Posterior vena cava (tissue), 2 donors: ENCODE data around the gene ARAP1. TPM values are rescaled to one million over a fixed set of nuclear protein-coding genes. Genes with fewer than 3 reads are reported as not detected.

Experiments used
- DNase-seq: peaks from one replicate; pipeline ENCODE4 v3.0.0-alpha.2; 2020; ENCODE audit warnings: low spot score
- intact Hi-C, 2 donors: fragments of 100-400 bp; cut with DNase I; formaldehyde crosslinking; loops; one replicate each; pipeline versions ENCODE4 v1.14.1 to v1.14.2; 2022 to 2023
- total RNA-seq, 2 donors: library from RNA; stranded (reverse); fragmentation: NEBNext Ultra II Directional; extraction: Animal tissue kit (Norgen Biotek cat#: 25700); gene quantifications; one replicate each; pipeline ENCODE4 v1.2.1, GENCODE V29; 2021
- donor health status: DM: yes; HTN: yes; CAD: no.
- donor health status: DM: yes; HTN: yes; CAD: no.

The ARAP1 gene
- total RNA-seq, 2 donors from 2014 or later = 49.9 to 81.9 TPM

DNA sequence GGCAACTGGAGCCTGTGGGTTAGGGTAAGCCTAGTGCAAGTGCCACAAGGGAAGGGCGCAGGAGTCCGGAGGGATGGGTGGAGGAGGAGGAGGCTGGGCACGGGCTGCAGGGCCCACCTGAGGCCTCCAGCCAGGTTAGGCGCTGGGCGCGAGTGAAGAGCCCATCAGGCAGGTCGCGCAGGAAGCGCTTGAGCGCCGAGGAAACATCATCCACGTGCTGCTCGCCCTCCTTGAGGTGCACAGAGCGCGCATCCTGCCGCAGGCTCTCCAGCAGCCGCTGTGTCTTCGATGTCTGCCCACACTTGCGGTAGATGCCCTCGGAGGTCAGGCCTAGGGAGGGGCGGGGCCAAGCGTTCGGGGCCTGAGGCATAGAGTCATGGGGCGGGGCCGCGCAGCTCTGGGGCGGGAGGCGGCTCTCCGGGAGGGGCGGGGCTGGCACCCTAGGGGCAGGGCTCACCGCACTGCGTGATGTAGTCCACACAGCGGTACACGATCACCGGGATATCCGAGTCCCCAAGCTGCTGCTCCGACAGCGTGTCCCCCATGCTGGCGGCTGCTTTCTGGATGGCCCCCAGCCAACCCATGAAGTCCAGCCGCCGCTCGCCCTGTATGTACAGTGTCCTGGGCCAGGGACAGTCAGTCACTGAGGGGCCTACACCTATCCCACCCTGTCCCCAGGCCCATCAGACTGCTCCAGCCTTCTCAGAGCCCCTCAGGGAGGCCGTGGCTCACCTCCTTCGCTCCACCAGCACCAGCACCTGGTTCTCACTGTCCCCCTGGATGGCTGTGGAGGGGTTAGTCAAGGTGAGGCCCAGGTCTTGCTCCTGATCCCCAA lies 55.1 kb downstream of the ARAP1 start:
- DNase-seq = no peak
- intact Hi-C loops = no loop called here

DNA sequence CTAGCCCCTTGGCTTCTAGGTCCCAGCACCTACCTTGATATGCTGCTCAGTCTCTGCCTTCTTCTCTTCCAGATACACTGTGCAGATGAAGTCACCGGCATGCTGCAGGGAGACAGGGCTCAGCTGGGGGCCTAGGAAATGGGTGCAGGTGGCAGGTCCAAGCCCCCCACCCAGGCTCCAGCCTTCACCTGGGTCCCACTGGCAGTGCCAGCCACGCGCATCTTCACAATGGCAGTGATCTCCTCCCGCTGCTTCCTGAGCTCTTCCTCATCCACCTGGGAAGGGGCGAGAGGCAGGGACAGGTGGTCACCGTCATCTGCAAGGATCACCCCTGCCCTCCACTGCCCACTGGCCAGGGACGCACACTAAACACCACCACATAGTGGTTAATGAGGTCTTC lies 56.9 kb downstream of the ARAP1 start:
- intact Hi-C loops = no loop called here
- DNase-seq = no peak

DNA sequence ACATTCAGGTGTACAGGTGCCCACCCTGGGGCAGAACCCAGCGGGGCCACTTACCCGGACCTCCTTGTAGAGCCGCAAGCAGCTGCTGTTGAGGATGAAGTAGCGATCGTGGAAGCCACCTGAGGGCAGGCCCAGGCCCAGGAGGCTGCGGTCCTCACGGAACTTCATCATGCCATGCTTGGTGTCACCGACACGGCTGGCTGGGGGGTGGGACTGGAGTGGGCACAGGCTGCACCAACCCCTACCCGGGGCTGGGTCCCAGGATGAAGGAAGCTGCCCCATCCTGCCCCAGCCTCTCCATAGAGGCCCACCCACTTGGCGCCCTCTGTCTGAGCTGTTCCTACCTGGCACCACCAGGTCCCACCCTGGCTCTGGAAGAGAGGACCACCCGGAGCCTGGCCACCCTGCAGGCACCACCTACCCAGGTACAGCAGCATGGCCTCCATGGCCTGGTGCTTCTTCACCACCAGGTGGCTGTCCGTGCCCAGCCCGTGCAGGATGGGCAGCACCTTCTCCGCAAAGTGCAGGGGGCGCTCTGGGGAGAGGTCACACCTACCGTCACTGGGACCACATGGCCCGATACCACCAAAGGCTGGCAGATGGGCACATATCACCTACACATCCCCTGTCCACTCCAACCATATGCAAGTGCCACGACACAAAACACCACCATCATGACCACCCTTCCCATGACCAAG lies 58.8 kb downstream of the ARAP1 start:
- intact Hi-C loops = no loop called here
- DNase-seq = no peak

DNA sequence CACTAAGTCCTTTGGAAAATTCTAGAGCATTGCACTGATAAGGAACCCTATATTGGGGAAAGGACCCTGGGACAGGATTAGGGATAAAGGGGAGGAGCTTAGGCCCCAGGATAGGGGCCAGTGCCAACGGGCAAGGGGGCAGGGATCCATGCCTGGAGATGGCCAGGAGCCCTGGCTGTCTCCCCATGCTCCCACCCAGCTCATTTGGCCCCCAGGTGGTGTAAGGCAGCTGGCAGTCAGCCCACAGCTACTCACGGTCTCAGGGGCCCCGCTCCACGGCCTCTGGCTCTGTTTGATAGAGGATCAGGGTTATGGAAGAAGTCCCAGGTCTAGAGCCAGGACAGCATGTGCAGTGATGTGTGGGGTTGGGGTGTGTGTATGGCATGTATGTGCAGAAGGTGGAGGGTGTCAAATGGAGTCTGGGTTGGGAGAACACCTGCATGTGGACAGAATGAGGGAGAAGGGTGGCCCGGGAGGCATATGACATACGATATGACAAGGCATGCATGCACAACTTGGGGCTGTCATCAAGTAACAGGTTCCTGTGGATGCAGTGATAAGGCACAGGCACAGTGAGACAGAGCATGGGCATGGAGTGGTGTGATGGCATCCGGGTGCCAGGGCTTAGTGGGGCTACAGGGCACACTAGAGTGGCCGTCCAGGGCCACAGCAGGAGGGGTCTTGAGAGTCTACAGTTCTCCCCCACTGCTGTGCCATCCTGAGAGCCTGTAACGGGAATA lies 59.5 kb downstream of the ARAP1 start:
- intact Hi-C loops = no loop called here
- no peak for DNase-seq

DNA sequence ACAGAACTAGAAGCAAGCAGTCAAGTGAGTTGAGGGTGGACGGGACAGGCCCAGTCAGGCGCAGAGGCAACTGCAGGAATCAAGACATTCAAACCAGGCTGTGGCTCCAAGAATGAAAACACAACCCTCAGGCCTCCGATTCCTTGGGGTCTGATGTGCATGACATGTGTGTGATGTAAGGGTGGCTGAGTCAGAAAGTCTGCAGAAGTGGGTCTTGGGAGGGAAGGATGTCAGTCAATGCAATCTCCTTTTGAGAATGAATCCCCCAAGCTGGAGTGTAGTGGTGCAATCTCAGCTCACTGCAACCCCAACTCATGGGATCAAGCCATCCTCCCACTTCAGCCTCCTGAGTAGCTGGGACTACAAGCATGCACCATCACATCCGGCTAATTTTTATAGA lies 62.0 kb downstream of the ARAP1 start:
- no peak for DNase-seq
- intact Hi-C loops = no loop called here

DNA sequence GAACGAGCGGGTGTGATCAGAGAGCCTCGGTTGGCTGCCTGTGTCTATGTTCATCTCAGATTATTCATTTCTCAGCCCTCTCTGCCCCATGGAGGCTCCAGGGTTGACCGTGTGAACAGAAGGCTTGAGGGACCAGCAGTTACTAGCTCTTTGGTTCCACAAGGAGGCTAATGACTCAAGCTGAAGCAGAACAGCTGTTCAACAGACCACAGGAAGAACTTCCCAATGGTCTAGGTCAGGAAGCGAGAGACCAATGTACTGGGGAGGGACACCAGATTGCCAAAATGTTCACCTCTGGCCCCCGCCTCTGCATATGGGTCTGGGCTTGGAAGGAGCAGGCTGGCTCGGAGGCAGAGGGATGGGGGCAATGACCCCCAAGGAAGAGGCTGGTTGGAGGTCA lies 63.3 kb downstream of the ARAP1 start:
- intact Hi-C loops = loop anchor here in 1 of 2 donors (1.0 kb wide), 1 partner anchor 22 kb away; no protein-coding TSS in a partner anchor
- DNase-seq = no peak

DNA sequence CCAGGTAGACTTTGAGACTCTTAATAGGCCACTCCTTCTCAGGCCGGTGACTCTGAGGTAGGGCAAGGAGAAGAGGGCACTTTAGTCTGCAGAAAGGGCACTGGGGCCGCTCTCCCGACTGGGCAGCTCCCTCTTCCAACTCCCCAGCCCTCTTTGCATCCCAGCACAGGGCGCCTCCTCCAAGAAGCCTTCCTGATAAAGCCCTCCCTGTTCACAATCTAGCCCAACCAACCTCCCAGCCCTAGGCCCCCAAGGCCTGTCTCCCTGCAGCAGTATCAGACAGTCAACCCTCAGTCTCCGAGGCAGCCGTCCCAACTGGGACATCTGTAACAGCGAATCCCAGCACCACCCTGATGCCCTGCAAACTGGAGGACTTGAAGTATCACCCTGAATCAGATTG lies 63.7 kb downstream of the ARAP1 start:
- DNase-seq = no peak
- intact Hi-C loops = no loop called here

DNA sequence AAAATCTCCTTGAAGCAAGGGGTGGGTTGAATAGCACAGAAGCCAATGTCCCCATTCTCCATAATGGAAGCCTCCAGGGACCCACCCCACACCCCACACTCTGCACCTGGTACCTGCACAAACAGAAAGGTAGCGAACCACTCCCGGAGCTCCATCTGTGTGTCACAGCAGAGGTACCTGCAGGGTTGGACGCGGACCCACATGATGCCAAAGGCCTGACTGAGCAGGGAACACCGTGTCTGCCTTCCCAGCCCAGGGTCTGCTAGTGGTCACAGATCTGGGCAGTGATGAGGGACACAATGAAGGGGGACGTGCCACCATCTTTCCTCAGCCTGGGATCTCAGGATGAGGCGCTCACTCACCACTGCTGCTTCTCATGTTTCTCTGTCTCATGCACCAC lies 64.9 kb downstream of the ARAP1 start:
- no peak for DNase-seq
- intact Hi-C loops = no loop called here

DNA sequence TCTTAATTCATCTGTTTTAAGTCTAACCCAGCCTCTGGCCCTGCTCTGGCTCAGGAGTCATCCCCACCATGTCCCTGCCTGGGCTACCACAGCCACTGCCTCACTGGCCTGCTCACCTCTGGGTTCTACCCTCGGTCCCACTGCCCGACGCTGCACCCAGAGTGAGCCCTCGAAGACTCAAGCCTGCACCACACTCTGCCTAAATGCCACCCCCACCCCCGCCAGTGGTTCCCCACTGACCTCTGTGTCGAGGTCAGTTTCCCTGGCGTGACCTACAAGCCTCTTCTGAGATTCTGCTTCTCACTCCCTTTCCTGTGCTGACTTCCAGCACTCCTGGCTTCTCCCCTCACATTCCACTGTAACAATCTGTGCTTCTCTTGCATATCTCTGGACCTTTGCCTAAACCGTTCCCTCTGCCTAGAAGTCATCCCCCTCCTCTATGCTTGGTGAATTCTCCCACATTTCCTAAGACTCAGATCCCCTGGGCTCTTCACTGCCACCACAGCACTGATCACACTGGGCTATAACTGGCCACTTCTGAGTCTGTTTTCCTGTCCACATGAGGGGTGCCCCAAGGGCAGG lies 65.5 kb downstream of the ARAP1 start:
- DNase-seq = no peak
- intact Hi-C loops = no loop called here

DNA sequence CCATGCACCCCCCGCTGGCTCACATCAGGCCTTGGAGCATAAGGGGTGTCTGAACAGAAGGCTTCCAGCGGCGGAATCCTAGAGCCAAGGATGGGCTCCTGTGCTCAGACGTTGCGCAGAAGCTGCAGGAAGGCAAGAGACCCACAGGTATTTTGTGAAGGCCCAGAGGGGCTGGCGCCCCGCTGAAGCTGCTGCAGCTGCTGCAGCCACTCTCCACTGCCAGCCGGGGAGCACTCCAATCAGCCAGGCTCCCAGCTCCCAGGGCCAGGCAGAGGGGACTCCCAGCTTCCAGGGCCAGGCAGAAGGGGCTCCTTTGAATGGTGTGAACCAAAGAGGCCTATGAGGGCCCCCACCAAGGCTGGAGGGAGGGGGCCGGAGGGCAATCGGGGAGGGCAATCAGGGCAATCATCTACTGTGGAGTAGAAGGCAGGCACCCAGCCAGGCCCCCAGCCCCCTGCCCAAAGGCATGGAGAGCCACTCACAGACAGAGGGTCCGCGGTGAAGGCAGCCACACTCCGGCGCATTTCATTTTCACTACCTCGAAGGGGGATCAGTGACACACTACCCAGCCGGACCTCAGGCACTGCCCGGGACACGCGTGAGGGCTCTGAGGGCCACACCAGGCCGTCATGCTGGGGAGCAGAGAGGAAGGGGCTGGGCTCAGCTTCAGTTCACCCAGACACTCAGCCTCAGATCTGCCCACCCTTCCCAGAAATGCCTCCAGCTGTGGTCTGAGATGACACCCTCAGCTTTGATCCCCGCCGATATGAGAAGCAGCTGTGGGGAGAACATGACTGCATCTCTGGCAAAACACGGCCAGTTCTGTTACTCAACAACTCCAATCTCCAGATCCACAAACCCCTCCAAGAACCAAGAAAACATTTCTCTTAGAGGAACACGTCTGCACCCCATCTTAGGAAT lies 66.4 kb downstream of the ARAP1 start:
- no peak for DNase-seq
- intact Hi-C loops = no loop called here

DNA sequence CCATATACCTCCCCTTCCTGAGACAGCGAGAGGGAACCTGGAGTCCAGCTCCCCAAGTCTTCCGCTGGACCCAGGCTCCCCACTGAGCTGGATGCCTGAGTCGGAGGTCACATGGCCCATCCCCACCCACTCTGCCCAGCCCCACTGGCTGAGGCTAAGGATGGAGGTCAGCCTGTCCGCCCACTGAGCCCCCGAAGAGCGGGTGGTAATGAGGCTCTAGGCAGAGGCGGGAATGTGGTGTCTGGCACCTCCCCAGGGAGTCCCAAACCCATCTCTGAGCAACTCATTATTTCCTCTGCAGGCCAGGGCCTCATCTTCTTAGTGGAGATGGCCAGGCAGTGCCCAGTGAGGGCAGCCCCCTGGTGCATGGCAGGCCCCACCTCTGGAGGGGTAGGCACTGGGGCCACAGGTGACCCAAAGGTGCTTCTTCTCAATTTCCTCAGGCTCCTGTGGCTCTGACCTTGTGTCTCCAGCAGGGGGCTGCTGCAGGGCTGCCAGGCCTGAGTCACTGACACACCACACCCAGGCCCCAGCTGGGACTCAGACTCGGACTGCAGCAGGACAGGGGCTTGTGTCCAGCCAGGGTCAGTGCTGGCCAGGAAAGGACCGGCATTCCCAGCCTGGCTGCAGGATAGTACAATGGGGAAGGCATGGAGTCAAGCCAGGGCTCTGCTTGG lies 67.8 kb downstream of the ARAP1 start:
- DNase-seq = peak; percentile 93
- intact Hi-C loops = no loop called here

DNA sequence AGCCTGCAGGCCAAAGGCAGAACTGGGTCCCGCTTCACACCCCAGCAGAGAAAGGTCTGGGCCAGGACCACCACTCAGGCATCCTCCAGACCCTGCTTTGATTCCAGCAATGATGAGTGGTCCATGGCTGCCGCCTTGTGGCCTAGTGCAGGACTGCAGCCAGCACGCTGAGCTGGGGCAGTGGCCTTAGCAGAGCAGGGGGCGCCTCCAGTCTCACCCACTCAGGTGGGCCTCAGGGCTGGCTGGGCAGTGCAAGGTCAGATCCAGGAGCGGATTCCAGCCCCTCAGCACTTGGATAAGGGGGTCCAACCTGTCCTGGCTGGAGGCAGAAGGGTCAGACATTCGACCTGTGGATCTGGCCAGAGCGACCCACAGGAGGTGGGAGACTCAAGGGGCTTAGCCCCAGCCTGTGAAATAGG lies 68.4 kb downstream of the ARAP1 start:
- intact Hi-C loops = loop anchor here in 1 of 2 donors (2.0 kb wide), 1 partner anchor 99 kb away; no protein-coding TSS in a partner anchor
- DNase-seq = peak; percentile 91

DNA sequence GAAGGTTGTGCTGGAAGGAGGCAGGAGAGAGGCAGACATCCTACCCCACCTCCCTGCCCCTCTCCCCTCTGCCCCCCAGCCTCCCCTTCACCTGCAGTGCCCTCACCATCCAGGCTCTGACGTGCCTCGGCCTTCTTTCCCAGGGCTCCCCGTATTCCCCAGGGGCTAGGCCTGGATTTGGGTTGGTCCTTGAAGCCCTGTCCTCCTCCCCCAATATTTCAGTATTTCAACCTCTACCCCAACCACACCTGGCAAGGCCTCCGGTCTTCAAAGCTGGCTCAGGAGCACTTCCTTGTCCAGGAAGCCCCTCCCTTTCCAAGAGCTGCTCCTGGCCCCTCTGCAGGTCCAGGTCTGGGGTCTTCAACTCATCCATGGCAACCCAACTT lies 69.4 kb downstream of the ARAP1 start:
- intact Hi-C loops = loop anchor here in 1 of 2 donors (2.0 kb wide), 1 partner anchor 98 kb away; no protein-coding TSS in a partner anchor

DNA sequence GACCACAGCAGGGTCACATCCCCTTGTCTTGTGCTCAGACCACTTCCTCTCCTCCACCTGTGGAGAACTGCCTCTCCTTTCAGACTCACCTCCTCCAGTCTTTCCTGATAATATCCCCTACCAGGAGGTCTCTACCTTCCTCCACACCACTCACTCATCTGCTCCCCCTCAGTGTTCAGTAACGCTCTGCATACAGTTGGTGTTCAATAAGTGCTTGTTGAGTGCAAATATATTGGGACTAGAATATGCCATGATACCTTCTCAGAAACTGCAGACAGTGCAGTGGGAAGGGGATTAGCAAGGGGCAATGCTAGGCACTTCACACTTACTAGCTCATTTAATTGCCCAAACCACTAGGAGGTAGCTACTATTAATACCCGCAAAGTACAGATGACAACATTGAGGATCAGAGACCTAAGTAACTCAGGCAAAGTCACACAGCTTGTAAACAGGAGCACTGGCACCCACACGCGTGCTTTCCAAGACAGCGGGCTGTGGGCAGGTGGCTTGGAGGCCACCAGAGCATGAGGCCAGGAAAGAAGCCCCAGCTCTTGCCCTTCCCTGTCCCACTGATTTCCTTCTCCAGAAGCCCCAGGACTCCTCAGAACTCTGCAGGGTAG lies 69.9 kb downstream of the ARAP1 start:
- intact Hi-C loops = loop anchor here in 1 of 2 donors (2.0 kb wide), 1 partner anchor 98 kb away; no protein-coding TSS in a partner anchor
- no peak for DNase-seq

More for the DNA sequence above, 69.4 kb downstream of the ARAP1 start:
- DNase-seq = no peak

DNA sequence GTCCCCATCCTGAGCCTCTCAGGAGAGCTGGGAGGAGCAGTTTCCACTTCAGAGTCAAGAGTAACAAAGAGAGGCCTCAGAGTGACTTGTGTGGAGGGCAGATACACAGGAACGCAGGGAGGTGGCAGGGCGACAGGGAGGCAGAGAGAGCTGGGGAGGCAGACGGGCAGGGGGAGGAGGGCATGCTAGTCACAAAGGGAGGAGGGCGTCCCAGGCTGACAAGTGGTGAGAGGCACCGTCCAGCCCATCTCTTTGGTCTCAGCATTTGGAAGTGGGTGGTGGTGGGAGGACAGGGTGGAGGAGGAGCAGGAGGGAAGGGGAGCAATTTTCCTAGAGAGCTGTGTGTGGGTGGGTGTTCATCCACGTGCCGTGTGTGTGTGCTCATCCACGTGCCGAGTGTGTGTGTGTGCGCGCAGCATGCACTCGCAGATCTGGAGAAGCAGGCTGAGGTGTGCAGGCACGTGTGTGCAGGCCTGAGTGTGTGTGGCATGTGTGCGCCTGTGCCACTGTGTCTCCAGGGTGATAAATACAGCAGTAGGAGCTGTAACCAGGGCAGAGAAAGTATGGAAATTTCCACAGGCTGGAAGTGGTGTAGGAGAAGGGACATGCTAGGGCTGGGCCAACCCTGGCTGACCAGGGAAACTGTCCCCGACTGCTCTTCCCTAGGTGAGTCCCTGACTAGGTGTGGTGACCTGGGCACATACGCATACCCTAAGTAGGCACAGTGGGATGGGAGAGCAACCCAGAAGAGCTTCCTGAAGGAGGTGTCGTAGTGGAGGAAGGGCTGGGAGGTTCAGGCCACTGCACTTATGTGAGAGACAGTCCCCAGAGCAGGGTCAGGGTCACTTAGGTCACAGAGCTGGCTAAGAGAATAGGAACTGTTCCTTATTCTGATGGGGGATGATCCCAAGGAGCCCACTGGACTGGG lies 70.7 kb downstream of the ARAP1 start:
- no peak for DNase-seq

DNA sequence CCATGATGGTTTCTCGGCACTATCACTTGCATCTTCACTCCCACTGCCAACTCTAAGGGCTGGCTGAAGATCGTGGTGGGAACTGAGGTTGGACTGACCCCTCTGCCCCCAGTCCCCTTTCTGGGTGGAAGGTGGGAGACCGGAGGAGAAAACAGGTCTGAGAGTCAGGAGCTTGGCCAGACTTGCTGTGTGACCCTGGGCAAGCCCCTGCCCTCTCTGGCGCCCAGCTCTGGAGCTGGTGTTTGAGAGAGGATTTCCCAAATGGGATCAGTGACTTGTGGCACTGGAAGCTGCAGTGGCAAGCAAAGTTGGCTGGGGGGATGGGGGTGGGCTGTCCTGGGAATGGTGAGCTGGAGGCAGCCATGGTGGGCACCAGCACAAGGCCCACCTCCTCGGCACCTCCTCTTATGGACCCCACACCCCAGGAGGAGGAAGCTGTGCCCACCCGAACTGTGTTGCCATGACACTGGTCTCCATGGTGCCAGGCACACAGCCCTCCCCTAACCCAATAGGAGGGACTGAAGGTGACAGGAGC lies 71.5 kb downstream of the ARAP1 start:
- intact Hi-C loops = no loop called here
- DNase-seq = no peak

More for the DNA sequence above, 70.7 kb downstream of the ARAP1 start:
- intact Hi-C loops = loop anchor here in 1 of 2 donors (2.0 kb wide), 1 partner anchor 97 kb away; no protein-coding TSS in a partner anchor
